Panc1 (cell line): ENCODE measurements around the gene NCKAP5. TPM values are rescaled to one million over a fixed set of nuclear protein-coding genes. Genes with fewer than 3 reads are reported as not detected.

Experiments
- ATAC-seq: fragments of 200-7000 bp; cut with Tn5 transposase; 2 replicates; pipeline ENCODE4 v1.9.1; 2020; ENCODE audit warnings: mild to moderate bottlenecking, moderate library complexity
- BruUV-seq: library from RNA; stranded (reverse); fragments of 400-500 nt; replicated peaks from 2 replicates; lab custom pipeline; 2021; lab: Mats Ljungman, UMichigan
- CTCF ChIA-PET: fragments of 300-600 bp; sonication (Branson Sonifier 250); formaldehyde crosslinking; loops from one replicate; lab custom pipeline; 2022; ENCODE audit warnings: antibody characterized with exemption; lab: Charles Lee
- POLR2A ChIA-PET: fragments of 300-600 bp; sonication (Branson Sonifier 250); formaldehyde crosslinking; loops from one replicate; lab custom pipeline; 2022; ENCODE audit warnings: antibody characterized with exemption; lab: Charles Lee
- DNase-seq: peaks from one replicate; pipeline ENCODE4 v3.0.0-alpha.2; 2010; ENCODE audit warnings: low read depth, low spot score
- H3K27ac ChIP-seq: 2 replicates; pipeline ENCODE4 v1.5.1; 2011; ENCODE audit warnings: mild to moderate bottlenecking, low read length, inconsistent platforms
- H3K27me3 ChIP-seq: fragments of 200-500 bp; sonication (Bioruptor generic); 2 replicates; pipeline ENCODE4 v1.6.0; 2014; ENCODE audit warnings: low read length, inconsistent platforms; ENCODE audit not compliant: control insufficient read depth, insufficient read depth
- H3K36me3 ChIP-seq: fragments of 200-500 bp; sonication (Bioruptor generic); 2 replicates; pipeline ENCODE4 v1.5.1; 2014; ENCODE audit warnings: inconsistent platforms, mild to moderate bottlenecking, low read length, moderate library complexity; ENCODE audit not compliant: control insufficient read depth, insufficient read depth
- H3K4me1 ChIP-seq: 2 replicates; pipeline ENCODE4 v1.5.1; 2011; ENCODE audit warnings: inconsistent platforms, mild to moderate bottlenecking, low read length, moderate library complexity; ENCODE audit not compliant: control insufficient read depth, insufficient read depth
- H3K4me3 ChIP-seq, 2 experiments: 2 replicates each; pipeline ENCODE4 v1.5.1; 2011 to 2012; ENCODE audit warnings: low read depth in 2 of 2, low read length in 2 of 2, mild to moderate bottlenecking in 2 of 2, inconsistent platforms in 1 of 2, moderate library complexity in 1 of 2
- H3K9me3 ChIP-seq: fragments of 200-500 bp; sonication (Bioruptor generic); 2 replicates; pipeline ENCODE4 v1.5.1; 2014; ENCODE audit warnings: low read depth, mild to moderate bottlenecking, inconsistent platforms, low read length, moderate library complexity; ENCODE audit not compliant: control insufficient read depth, insufficient read depth
- POLR2AphosphoS5 ChIP-seq: IDR thresholded peaks from 2 replicates; pipeline ENCODE4 v1.6.1; 2012; ENCODE audit warnings: mild to moderate bottlenecking, low read depth, low read length, moderate library complexity
- REST ChIP-seq, 2 experiments: IDR thresholded peaks; 2 replicates each; pipeline ENCODE4 v1.6.1; 2011 to 2012; ENCODE audit warnings: low read depth in 2 of 2, control low read depth in 1 of 2, low read length in 1 of 2, mild to moderate bottlenecking in 1 of 2, moderate library complexity in 1 of 2; ENCODE audit not compliant: insufficient read depth in 1 of 2
- SIN3A ChIP-seq: IDR thresholded peaks from 2 replicates; pipeline ENCODE4 v1.6.1; 2012; ENCODE audit warnings: low read depth, mild to moderate bottlenecking, low read length, moderate library complexity, borderline replicate concordance; ENCODE audit not compliant: insufficient read depth
- TCF7L2 ChIP-seq: IDR thresholded peaks from 2 replicates; pipeline ENCODE4 v1.6.1; 2011; ENCODE audit warnings: mild to moderate bottlenecking, low read depth, low read length, inconsistent platforms
- in situ Hi-C: cut with HindIII; loops from 2 replicates; pipeline ENCODE4 v1.10.0; 2016; ENCODE audit warnings: low sequenced_read_pairs, low pct_unique_long_range_greater_than_20kb
- intact Hi-C: fragments of 100-400 bp; cut with micrococcal nuclease; formaldehyde crosslinking; loops from one replicate; pipeline ENCODE4 v1.10.0; 2022; ENCODE audit not compliant: unreplicated experiment
- total RNA-seq: library from RNA; stranded (reverse); gene quantifications from one replicate; pipeline ENCODE4 v1.2.1, GENCODE V29; 2021; ENCODE audit not compliant: unreplicated experiment
- TF ChIP-seq, protein P1 (sequence below): fragments of 450-650 bp; IDR thresholded peaks from 2 replicates; pipeline ENCODE4 v1.5.1; 2017; ENCODE audit warnings: mild to moderate bottlenecking

NCKAP5 gene
- total RNA-seq, 1 experiment from 2014 or later, result 0.10 TPM

- DNase-seq (no peak), ATAC-seq (no peak)
- BruUV-seq, result no TSS peak
- Histone ChIP-seq H3K27ac (no peak overlapping the region), H3K4me1 (no peaks in the 10 kb centered on the region), H3K36me3 (no peaks in the 10 kb centered on the region), H3K9me3 (no peaks in the 10 kb centered on the region), H3K4me3 (no peak overlapping the region), H3K27me3 (no peaks in the 10 kb centered on the region)
- TF ChIP-seq SIN3A (no peak), REST (IDR thresholded peaks at IDR 0.05; ENCODE audit: insufficient read depth in 1 of 2, low read depth in 2 of 2, low read length in 1 of 2) (no peak), POLR2AphosphoS5 (no peak)
- TF ChIP-seq, protein P1, sequence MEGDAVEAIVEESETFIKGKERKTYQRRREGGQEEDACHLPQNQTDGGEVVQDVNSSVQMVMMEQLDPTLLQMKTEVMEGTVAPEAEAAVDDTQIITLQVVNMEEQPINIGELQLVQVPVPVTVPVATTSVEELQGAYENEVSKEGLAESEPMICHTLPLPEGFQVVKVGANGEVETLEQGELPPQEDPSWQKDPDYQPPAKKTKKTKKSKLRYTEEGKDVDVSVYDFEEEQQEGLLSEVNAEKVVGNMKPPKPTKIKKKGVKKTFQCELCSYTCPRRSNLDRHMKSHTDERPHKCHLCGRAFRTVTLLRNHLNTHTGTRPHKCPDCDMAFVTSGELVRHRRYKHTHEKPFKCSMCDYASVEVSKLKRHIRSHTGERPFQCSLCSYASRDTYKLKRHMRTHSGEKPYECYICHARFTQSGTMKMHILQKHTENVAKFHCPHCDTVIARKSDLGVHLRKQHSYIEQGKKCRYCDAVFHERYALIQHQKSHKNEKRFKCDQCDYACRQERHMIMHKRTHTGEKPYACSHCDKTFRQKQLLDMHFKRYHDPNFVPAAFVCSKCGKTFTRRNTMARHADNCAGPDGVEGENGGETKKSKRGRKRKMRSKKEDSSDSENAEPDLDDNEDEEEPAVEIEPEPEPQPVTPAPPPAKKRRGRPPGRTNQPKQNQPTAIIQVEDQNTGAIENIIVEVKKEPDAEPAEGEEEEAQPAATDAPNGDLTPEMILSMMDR, result no peak
- POLR2A ChIA-PET, result no interaction called here
- in situ Hi-C loops (no loop called here), intact Hi-C loops (no loop called here)
- CTCF ChIA-PET, result no interaction called here
These were observed 36.9 kb upstream of the NCKAP5 start for GRCh38 chr2:133605011-133605765.

- Histone ChIP-seq H3K27me3 (no peaks in the 10 kb centered on the region), H3K4me3 (no peak overlapping the region), H3K4me1 (no peaks in the 10 kb centered on the region), H3K9me3 (no peaks in the 10 kb centered on the region), H3K36me3 (no peaks in the 10 kb centered on the region), H3K27ac (no peak overlapping the region)
- ChIA-PET CTCF (no interaction called here), POLR2A (no interaction called here)
- BruUV-seq, result no TSS peak
- in situ Hi-C loops (no loop called here), intact Hi-C loops (no loop called here)
- DNase-seq (no peak), ATAC-seq (no peak)
- TF ChIP-seq REST (IDR thresholded peaks at IDR 0.05; ENCODE audit: insufficient read depth in 1 of 2, low read depth in 2 of 2, low read length in 1 of 2), result no peak
- no peak for TF ChIP-seq SIN3A
- TF ChIP-seq POLR2AphosphoS5, result no peak
- TF ChIP-seq TCF7L2, result no peak
- TF ChIP-seq, protein P1, result no peak
These were observed 34.8 kb upstream of the NCKAP5 start for GRCh38 chr2:133603109-133603508.
